Measurements from ENCODE around the gene PFKM.

- TF ChIP-seq CTCF (IDR thresholded peaks at IDR 0.05) (no peak), POLR2A (IDR thresholded peaks at IDR 0.05) (no peak)
Measured at GRCh38 chr12:48074266-48074665, 44.9 kb upstream of the PFKM start.
